SIG-M5 (cell line): Measurements from ENCODE around the gene MREG.
A peak's percentile ranks its signal among the peaks of the same experiment; 100 is the strongest.

Experiments
- DNase-seq: peaks from one replicate; lab custom pipeline; 2025; lab: John Stamatoyannopoulos, UW

MREG gene, protein sequence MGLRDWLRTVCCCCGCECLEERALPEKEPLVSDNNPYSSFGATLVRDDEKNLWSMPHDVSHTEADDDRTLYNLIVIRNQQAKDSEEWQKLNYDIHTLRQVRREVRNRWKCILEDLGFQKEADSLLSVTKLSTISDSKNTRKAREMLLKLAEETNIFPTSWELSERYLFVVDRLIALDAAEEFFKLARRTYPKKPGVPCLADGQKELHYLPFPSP

DNA sequence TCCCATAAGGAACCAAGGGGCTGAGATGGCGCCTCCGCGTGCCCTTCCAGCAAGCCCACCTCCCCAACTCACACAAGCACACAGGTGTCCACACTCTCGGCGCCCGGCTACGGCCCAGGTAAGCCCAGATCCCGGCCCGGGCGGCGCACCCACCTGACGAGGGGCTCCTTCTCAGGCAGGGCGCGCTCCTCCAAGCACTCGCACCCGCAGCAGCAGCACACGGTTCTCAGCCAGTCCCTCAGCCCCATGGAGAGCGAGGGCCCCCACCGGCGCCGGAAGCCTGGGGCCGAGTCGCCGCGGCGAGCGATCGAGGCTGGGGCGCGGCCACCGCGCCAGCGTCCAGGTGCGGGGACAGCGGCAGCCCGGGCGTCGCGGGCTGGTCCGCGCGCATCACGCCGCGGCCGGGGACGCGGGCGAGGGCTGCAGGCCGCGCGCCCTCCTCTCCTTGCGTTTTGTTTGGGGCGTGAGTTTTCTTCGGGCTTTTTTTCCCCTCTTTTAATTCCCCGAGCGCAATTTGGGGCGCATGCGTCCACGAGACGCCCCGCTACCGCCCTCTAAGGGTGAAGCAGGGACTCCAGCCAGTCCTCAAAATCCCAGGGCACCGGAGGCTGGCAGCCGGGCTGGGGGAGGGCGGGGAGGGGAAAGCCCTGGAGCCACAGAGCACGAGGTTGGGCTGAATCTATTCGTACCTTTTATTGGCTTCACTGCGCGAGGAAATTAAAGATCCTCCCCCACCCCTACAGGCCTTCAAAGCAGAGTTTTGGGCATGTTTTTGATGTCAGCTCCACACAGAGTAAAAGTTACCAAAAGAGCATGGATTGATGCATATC, at the start of gene MREG:
Gene MREG (minus strand): TSS at position 472 of the 830 bp plus-strand sequence. CDS start 224 bp downstream, at position 248.
- DNase-seq: peak; percentile 9

DNA sequence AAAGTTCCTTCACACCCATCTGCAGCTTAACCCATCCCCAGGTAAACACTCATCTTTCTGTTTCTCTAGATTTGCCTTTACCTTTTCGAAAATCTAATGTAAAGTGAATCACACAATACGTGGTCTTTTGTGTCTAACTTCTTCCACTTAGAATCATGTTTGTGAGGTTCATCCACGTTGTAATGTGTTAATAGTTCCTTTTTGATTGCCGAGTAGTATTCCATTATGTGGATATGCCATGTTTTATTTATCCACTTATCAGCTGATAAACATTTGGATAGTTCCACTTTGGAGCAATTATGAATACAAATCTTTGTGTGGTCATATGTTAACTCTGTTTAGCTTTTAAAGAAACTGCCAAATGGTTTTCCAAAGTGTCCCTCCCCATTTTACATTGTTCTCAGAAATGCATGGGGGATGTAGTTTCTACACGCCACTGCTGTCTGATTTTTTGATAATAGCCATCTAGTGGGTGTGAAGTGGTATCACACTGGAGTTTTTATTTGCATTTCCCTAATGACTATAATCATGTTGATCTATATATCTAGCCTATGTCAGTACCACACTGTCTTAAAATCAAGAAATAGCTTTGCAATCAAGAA, 46.0 kb upstream of the MREG start:
- DNase-seq: no peak

DNA sequence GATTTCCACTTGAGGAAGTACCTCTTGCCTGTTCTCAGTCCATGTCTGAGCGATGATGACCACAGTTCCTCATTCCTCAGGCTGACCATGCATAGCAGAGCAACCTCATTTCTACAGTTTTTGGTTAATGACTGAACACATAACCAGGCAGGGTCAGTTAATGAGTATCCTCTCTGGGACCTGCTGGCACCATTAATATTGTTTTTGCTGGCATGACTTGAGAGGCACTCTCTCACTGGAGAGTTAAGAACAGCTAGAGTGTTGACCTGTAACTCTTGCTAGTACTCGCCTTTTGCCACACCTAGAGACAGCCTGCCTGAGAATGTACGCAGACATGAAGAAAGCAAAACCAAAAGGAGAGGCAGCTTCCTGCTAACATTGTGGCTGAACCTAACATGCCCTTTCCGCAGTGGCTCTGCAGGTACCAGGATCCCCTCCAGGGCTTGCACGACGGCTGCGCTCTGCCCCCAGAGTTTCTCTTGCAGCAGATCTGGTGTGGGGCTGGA, 44.4 kb upstream of the MREG start:
- DNase-seq: no peak

DNA sequence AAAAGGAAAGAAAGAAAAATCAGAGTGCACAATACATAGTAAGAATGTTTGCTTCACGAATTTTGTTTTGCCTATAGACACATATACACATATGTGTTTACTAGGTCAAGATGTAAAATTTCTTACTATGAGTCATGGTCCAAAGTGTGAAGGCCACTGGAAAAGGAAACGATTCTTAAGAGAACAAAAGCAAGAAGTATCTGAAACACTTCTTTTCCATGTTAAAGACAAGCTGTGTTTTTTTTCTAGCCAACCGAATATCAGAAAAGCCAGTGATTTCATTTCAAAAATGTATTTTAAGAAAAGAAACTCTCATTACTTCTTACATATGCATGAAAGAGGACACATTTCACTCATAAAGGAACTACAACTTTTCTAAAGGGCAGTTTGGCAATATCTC, 43.4 kb upstream of the MREG start:
- DNase-seq: no peak

DNA sequence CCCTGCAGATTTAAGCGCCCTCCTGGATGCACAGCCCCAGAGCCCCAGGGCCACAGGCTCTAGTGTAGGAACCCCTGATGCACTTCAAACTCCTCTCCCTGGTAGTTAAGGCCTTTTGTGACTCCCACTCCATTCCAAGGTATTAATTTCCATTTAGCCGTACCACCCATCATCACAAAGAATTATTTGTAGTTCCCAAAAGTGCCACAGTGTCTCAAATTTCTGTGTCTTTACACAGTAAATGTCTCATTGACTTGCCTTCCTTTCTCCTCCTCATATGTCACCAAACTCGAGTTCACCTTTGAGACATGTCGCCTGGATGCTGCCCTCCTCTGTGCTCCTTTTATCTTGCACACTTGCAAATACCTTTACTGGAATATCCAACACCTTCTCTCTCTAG, 42.3 kb upstream of the MREG start:
- no peak for DNase-seq

DNA sequence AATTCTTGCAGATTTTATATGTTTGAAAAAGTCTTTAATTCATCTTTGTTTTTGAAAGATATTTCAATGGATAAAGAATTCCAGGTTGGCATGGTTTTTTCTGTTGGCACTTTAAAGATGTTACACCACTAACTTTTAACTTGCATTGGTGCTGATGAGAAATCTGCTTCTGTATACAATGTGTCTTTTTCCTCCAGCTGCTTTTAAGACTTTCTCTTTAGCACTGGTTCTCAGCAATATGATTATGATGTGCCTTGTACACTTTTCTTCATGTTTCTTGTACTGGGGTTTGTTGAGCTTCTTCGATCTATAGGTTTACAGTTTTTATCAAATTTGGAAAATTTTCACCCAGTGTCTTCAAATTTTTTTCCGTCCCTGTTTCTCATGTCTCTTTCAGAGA, 39.1 kb upstream of the MREG start:
- DNase-seq: no peak

DNA sequence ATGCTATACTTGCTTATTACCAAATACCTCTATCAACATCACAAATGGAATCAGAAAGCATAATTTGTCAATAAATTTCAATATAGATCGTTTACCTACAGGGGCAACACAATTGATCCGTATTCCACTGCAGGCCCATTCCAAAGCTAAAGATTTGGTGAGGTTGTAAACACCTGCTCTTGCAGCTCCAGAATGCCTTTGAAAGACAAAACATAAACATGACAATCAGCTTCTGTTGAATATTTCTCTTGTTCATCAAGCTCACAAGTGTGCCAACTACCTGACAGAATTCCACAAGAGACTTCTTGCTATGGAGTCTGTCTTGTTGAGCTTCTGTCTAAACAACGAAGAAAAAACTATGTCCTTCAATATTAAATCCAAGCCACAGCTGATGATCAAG, 38.0 kb upstream of the MREG start:
- no peak for DNase-seq

DNA sequence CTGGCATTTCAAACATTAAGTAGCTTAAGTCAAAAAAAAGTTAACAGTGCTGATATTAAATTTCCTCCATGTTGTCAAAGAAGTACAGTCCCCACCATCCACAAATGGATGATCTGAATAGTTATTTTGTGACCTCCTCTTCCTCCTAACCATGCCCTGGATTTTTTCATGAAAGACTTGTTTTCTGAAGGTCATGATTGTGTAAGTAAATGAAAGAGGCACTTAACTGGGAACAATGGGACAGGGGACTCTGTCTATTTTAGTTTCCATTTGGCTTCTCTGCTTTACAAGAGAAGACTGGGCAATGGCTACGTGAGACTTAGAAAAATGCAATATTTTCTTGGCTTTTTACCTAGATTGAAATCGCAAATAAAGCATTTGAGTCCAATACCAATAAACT, 36.1 kb upstream of the MREG start:
- DNase-seq: no peak

DNA sequence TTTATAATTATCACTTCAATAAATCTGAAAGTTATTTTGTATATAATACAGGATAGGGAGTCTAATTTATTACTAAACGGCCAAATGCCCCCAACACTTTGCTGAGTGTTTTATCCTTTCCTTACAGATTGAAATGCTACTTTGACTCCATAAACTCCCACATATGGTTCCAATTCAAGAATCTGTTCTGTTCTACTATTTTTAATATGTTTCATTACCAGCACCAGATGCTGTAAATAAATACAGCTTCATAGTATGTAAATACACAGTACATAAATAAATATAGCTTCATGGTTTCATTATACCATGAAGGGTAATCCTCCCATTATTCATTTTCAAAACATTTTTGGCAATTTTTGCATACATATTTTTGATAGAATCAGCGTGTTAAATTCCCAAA, 34.0 kb upstream of the MREG start:
- no peak for DNase-seq

DNA sequence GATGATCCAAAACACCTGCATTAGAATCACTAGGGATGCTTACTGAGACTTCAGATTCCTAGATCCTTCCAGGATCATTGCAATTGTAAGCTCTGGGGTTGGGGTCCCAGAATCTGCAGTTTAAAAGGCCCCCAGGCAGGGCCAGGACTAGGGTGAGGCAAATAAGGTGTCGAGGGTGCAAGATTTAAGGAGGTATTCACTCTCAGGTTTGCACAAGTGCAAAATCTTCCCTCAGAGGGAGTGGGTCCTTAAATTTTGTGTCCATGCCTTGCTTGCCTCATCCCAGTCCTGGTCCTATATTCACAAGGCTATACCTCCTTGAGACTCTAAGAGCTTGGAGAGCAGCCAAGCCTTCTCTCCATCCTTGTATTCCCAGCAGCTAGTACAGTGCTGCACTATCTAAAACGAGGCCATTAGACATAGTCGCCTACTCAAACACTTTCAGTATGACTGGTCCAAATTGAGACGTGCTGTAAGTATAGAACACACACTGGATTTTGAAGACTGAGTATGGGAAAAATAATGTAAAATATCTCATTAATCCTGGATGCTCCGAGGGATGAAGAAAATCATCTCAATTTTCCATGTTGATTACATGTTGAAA, 31.6 kb upstream of the MREG start:
- DNase-seq: no peak

DNA sequence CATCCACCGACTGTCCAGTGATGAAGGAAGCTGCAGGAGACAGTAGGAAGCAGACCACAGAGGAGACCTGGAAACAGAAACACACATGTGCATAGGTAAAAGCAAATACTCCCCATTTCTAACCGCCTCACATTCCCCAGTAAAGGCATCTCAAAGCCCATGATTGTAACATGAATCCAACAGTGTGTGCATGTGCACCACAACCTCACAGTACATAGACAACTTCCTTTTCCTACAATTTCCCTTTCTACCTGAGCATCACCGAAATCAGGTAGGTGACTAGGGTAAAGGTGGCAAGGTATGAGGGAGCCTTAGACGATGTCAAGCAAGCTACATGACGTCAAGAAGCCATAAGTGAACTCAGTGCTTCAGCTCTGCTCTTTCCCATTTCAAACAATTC, 30.6 kb upstream of the MREG start:
- DNase-seq: no peak

DNA sequence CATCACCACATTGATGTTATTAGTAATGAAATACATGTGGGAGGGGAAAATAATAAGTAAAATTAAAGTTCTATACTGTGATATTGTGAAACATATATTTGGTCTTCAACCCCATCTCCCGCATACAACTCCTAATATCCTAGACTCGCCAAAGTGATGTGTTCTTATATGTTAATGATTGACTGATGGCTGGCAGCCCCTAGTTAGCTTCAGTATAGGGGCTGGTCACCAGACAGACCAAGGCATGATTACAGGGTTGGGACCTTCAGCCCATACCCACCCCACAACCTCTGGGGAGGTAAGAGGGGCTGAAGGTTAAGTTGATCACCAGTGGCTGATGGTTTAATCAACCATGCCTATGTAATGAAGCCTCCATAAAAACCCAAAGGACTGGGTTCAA, 28.1 kb upstream of the MREG start:
- no peak for DNase-seq

DNA sequence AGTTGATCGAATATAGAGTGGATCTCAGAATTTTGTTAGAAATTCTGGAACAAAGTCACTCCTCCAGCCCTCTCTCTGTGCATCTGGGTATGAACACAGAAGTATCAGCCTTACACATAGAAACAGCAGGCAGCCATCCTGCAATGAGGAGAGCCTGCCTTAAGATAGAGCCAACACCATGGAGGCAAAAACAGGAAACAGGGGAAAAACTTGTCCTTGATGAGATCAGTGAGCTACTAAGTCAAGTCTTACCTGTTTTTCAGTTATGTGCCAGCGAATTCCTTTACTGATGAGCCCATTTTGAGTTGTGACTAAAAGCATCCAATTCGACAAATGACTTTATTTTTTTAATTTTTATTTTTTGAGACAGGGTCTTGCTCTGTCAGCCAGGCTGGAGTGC, 26.6 kb upstream of the MREG start:
- no peak for DNase-seq

DNA sequence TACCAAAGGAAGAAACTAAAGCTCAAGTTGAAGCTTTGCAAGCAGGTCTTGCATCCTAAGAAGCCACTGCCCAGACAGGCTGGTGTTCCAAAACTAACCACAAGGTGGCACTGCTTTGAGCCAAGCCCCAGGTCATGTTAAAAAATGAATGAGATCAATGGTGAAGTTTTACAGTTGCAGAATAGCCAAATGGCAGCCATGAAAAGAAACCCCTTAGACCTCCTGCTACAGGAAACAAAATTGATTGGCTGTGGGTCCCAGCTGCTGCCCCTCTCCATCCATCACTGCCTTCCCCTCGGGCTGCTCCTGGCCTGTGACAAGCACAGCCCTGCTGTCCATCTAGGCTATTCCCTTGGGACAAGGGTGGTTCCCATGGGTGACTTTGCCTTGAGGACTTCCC, 20.7 kb upstream of the MREG start:
- DNase-seq: no peak

DNA sequence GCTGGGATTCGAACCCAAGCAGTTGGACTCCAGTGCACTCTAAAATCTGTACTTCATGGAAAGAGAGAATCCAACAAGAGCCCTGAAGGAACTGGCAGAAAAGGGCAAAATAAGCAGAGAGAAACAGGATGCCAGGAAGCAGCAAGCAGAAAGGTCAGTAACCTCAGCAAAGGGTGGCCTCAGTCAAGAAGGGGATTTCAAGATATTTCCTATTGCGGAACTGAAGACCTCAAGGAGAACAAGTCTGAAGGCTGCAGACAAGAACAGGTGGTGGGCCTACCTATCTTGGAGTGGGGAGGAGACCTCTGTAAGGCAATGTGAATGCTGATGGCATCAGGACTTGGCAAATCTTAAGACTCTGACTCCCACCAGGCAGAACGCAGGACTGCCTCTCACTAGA, 20.1 kb upstream of the MREG start:
- no peak for DNase-seq

DNA sequence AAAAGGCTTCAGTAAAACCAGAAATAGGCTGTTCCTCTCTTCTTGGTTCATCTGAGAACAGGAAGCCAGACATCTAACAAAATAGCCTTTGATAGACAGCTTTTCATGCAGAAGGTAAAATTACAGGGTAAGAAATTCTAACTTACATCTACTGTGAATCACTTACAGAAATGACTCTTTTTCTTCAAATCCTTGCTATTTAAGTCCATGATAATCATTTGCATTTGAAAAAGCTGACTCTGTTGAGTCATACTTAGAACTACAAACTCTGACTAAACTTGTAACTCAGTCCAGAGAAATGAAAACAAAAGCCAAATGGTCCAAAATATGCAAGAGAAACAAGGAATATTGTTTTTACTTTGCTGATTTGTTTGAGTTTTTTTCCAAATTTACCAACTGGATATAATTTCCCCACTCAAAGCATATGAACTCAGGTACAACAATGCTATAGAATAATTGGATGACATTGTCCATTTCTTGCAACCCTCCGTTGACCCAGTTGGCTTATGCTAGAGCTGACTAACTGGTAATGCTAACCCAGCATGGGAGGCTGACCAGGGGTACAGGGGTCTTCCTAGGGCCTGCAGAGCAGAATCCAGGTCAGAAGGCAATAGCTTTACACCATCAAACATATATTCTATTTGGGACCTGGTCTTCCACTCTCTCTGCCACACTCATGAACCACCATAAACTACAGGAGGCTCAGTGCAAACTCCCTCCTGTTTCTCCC, 18.8 kb upstream of the MREG start:
- no peak for DNase-seq

DNA sequence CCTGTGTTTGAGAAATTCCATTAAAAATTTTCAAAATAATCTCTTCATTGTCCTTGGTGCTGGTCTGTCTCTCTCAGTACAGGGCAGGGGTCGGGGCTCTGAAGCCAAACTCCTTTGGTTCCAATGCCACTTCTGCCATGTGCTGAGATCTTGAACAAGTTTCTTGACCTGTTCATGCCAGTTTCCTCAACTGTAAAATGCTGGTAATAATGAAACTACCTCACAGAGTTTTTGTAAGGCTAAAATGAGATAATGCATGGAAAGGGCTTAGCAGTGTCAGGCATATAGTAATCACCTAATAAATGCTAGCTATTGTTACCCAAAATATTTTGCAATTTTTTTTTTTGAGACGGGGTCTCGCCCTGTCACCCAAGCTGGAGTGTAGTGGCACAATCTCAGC, 16.9 kb upstream of the MREG start:
- no peak for DNase-seq

DNA sequence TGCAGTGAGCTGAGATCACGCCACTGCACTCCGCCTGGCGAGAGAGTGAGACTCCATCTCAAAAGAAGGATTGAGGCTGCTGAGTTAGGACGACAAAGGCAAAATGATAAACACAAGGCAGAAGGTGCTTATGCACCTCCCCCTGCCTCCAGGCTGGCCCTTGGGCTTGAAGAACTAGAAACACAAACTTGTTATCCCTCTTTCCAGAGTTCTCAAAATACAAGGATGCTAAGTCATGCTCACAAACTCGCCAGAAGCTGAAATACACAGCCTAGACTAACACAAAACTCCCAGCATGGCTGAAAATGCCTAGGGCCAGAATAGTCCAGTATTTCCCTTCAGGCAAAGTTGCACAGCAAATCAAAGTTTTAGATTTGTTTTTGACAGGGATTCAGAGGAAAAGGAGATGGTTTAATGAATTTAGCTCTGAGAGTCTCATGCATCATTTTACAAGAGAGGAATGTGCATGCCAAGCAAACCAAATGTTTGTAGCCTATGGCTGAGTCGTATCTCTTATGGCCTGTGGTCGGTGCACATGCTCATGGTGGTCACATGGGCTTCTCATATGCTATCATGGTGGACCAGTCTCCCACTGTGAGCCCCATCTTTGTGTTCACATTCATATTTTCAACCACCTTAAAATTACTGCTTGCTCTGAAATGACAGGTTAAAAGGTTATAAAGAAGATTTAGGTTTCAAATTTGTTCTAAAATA, 16.2 kb upstream of the MREG start:
- no peak for DNase-seq

DNA sequence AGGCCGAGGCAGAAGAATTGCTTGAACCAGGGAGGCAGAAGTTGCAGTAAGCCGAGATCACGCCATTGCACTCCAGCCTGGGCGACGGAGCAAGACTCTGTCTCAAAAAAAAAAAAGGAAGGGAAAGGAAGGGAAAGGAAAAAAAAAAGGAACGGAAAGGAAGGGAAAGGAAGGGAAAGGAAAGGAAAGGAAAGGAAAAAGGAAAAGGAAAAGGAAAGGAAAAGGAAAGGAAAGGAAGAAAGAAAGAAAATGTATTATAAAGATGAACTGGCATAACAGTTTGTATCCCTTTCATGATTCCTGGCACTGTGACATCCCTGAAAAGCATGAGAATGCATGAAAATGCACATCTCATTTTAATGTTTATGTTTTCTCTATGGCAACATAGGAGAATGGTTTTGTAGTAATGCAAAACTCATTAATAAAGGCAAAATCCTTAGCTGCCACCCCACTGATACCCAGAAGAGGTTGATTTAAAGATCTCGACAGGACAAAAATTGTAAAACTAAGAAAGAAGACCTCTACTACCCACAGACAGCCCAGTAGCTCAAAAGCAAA, 11.5 kb upstream of the MREG start:
- DNase-seq: no peak

DNA sequence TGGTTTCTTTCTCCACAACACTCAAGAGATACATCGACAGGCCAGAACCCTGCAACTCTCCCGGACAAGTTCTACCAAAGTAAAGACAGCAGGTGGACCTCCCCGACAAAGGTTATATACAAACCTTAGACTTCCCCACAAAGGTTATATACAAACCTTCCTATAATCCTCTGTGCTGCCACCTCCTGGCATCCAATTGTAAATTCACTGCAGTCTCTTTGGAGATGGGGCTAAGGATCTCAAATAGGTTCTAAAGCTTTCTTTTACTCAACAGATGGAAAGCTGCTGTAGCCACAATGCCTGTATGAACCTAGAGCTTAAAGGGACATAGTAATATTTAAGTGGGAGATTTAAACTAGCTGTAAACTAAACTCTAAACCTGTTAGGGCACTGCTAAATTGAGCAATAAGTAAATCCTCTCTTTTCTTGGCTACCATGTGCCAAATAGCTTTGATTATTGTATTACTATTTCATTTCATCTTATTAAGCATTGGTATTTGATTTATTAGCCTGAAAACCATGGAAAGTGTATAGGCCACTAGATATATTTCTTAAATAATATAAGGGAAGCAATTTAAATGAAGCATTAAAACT, 9.8 kb upstream of the MREG start:
- no peak for DNase-seq
